ENCODE data around the gene HHATL.

The HHATL gene

DNA sequence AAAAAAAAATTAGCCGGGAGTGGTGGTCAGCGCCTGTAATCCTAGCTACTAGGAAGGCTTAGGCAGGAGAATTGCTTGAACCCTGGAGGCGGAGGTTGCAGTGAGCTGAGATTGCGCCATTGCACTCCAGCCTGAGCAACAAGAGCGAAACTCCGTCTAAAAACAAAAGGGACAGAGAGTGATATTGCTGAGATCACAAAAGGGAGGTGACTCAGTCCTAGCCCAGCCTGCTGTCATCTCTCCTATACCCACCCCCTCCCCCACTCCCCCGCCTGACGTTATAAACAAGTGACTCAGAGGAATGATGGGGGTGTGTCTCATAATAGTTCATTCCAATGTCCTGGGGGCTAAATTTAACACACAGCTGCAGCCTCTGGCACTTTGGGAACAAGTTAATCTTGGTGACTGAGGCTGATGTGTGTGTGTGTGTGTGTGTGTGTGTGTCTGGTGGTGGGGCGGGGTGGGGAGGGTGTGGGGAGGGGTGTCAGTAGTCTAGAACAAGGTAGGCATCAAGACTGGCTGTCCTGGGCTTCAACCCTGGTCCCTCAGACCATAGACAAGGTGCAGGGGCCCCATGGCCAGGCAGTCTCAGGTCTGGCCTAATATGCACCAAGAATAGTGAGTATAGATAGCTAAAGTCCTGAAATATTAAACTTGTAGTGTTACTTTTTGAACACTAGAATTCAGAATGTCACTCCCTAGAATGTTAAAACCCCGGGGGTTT lies 18.6 kb downstream of the HHATL start:
- peak; percentile 38 for DNase-seq

DNA sequence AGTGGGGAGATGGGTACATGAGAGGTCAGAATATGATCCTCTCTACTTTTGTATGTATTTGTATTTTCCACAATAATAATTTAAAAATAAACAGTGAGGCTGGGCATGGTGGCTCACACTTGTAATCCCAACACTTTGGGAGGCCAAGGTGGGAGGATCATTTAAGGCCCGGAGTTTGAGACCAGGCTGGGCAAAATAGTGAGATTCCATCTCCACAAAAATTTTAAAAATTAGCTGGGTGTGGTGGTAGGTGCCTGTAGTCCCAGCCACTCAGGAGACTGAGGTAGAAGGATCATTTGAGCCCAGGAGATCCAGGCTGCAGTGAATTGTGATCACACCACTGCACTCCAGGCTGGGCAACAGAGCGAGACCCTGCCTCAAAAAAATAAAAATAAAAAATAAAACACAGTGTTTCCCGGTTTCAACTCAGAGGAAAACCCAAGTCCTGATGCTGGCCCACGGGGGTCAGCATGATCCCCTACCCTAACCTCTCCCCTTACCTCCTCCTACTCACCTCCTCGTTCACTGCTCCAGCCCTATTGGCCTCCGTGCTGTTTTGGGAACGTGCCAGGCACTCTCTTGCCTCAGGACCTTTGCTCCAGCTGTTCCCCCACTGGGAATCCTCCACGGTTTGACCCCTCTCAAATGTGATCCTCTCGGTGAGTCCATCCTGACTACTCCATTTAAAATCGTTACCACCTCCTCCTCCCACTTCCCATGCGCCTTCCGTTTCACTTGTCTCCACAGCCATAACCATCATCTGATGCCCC lies 20.1 kb downstream of the HHATL start:
- DNase-seq, result no peak

DNA sequence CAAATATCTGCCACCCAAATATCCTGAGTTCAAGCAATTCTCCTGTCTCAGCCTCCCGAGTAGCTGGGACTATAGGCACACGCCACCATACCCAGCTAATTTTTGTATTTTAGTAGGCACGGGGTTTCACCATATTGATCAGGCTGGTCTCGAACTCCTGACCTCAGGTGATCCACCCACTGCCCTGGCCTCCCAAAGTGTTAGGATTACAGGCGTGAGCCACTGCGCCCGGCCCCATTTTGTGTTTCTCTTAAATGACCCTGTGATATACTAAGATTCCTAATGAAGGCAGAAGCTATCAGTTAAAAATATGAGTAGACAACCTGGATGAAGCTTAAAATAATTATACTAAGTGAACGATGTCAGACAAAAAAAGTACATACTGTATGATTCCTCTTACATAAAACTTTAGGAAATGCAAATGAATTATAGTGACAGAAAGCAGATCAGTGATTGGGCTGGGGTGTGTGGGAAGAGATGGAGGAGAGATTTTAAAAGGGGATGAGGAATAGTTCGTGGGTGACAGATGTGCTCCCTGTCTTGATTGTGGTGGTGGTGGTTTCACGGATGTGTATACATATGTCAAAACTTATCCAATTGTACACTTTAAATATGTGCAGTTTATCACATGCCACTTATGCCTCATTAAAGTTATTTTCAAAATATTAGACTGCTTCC lies 21.1 kb downstream of the HHATL start:
- no peak for DNase-seq

DNA sequence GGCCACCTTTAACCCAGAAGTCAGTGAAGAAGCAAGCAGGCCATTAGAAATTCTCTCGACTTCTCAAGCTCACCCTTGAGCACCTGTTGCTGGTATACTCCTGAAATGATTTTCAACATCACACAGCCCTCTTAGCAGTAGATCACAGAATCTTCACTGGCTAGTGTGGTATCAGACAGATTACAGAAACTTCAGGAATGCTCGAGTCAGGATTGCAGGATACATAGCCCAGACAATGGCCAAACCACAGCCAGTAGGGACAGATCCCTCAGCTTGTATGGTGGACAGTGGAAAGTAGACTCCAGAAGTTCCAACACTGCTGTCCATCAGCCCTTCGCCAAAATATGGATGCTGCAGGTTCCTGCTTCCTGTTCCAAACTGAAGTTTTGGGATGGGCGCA lies 21.8 kb downstream of the HHATL start:
- no peak for DNase-seq

DNA sequence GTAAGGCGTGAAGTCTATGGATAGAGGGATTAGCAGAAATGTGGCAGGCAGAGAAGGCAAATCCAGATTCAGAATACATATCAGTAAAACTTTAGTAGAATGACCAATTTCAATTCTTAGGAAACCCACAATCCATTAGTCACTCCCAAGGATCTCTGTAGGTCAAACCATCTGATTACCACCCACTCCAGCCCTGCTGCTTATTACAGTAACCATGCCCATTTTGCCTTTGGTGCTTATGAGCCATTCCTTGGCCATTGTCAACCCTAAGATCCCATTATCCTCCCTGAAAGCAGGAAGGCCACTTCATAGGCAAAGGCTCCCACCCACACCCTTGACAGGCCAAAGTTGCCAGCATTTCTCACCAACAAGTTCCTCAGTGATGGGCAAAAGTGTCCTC lies 22.3 kb downstream of the HHATL start:
- DNase-seq, result no peak

DNA sequence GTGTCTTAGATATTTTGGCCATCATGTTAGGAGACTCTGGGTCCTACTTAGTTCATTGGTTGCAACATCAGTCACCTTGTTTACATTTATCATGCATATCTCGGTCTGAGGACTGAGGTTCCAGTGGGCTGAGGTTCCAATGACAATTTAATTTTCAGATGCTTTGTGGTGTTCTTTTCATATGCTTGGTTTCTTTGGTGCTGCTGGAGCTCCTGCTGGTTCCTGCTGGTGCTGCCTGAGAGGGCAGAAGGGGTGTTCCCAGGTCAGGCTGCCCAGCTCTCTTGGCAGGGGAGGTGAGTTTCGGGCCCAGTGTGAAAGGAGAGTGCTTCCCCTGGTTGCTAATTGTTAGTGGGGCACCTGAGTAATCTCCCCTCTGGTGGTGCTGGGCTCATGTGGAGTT lies 24.2 kb downstream of the HHATL start:
- DNase-seq, result no peak

DNA sequence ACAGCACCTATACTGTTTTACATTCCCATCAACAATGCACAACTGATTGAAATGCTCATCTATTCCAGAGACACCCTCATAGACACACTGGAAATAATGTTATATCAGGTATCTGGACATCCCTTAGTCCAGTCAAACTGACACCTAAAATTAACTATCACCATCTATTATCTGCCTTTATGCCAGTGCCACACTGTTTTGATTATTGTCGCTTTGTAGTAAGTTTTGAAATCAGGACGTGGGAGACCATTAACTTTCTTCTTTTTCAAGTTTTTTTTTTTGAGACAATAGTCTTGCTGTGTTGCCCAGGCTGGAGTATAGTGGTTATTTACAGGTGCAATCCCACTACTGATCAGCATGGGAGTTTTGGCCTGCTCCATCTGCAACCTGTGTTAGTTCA lies 26.7 kb downstream of the HHATL start:
- DNase-seq, result no peak

DNA sequence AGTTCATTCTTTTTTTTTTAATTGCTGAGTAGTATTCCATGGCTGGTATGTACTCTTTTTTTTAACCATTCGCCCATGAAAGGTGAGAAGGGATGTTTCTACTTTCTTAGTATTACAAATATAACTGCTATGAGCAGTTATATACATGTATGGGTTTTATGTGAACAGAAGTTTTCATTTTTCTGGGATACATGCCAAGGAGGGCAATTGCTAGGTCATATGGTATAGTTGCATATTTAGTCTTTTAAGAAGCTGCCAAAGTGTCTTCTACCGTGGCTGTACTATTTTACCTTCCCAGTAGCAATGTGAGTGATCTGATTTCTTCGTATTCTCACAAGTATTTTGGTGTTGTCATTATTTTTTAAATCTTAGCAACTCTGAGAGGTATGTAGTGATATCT lies 28.5 kb downstream of the HHATL start:
- no peak for DNase-seq

DNA sequence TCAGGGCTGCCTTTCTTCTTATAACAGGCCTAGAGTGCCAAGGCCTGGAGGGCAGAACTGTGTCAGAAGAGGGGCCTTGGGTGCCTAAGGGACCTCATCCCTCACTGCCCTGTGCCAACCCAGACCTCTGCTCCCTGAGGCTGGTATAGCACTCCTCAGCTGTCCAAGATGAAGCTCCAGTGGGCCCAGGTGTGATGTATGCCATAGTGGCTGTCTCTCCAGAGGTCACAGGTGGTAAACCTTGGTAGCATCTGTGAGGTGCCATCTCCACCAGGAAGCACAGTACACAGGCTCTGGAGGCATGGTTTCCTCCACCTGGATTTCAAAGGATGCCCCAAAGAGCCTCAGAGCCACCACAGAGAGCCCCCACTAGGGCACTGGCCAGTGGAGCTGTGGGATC lies 29.5 kb downstream of the HHATL start:
- DNase-seq, result no peak

DNA sequence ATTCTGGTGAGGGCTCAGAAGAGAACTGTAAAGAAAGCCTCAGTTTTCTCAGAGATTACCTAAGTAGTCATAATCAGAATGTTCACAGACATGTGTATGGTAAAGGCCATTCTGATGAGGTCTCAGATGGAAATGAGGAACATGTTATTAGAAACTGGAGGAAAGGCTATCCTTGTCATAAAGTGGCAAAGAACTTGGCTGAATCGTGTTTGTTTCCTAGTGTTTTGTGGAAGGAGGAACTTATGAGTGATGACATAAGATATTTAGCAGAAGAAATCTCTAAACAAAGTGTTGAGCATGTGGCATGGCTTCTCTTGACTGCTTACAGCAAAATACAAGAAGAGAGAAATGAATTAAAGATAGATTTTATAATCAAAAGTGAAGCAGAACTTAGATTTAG lies 30.1 kb downstream of the HHATL start:
- no peak for DNase-seq

DNA sequence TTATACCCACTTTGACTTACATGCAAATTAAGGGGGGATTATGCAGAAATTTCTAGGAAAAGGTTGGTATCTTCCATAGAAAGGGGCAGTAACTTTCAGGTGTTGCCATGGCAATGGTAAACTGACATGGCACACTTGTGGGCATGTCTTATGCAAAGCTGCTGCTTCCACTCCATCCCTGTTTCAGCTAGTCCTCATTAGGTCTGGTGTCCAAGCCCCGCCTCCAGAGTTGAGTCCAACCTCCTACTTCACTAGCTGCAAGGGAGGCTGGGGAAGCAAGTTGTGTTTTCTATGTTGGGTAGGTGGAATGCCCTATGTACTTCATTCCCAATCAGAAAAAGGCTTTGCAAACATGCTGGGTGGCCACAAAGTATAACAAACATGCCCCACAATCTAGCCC lies 31.9 kb downstream of the HHATL start:
- DNase-seq, result no peak

DNA sequence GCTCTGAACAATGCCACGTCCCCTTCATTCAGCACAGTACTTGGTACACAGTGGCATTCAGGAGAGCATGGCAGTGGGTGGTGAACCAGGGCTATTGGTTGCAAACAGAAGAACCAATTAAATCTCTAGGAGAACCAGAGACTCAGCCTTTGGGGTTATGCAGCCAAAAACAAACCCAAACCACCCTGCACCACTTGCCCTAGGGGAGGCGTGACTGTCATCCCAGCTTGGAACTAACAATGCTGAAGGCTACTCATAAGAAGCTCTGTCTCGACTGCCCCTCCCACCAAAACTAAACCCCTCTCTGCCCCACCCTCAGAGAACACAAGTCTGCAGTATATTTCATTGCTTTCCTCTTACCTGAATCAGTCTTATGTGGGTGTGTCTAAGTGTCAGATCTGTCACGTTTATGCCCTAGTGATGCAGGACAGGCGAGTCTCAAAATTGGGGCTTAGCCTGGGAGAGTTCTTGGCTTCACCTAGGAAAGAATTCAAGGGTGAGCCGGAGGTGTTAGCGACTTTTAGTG lies 32.5 kb downstream of the HHATL start:
- no peak for DNase-seq

DNA sequence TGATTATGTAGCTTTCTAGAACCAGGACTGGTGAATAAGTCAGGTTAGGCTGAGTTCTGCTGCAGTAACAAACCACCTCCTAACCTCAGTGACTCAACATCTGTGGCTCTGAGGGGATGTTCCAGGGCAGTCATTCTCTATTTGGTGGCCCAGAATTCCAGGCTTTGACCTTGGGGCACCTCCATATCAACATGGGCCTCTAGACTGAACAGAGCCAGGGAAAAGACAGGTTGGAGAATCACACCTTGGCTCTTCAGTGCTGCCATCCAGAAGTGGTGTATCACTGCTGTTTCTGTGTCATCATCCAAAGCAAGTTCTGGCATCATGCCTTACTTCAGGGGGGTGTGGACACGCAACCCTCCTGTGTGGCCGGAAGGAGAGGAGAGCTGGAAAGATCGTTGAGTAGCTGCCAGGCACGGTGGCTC lies 33.8 kb downstream of the HHATL start:
- DNase-seq, result no peak

DNA sequence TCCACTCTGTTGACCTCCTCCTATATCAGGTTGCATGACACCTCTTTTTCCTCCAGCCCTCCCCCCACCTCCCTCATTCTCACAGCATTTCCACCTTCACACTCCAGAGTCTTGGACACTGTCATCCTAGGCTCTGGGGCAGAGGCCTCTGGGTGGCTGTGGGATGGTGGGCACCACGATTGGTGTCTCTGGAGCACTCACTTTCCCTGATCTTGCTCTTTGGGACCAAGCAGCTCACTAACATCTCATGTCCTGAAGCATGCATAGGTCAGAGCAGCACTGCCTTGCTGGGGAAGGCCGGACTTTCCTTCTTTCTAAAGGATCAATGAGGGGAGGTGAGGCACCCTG lies 34.2 kb downstream of the HHATL start:
- no peak for DNase-seq

DNA sequence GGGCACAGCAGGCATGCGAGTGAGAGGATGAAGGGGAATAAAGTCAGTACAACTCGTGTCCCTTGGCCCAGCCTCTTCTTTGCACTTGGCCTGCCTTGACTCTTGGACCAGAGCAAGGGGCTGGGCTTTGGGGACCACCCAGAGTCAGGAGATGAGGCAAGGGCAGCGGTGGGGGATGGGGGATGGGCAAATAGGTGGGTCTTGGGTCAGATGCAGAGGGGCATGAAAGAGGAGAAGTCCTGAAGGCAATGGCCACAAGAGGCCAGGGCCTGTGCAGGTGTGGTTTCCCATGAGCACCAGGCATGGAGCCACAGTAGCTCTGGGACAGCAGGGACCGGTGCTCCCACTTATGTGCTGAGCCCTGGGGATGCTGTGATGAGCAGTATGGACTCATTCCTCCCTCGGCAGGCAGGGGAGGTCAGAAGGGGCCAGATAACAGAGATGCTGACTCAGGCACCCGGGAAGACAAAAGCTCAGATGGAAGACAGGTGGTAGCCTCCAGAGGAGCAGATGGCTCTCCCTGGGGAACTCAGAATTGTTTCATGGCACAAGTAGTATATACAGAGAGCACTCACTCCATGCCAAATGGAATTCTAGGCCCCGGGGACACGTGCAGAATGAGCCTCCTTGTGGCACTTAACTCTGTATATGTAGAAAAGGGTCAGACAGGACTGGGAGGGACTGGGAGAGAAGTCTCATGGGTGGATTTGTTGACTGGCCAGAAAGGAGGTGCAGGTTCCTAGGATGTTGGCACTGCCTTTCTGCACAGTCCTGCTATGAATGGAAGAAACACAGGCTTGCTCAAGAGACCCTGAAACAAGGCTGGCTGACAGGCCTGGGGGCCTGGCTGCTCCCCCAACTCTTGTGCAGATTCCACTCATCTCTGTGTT lies 34.8 kb downstream of the HHATL start:
- no peak for DNase-seq

DNA sequence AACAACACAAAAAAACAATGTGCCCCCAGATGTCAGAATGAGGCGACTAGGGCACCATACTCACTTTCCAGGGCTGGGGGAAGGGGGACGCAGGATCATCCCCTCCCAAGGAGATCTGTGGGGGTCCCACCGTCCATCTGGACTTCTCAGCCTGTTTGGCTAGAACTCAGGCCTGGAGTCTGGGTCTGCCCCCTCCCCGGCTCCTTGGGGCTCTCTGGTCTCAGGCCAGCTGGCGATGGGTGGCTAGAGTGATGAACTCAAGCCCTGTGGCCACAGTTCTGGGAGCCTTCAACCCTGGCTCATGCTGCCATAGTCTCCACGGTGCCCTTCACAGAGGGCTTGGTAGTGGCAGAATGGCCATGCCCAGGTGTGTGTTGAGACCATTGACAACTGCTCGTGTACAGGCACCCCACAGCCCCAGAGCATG lies 35.5 kb downstream of the HHATL start:
- DNase-seq, result no peak

DNA sequence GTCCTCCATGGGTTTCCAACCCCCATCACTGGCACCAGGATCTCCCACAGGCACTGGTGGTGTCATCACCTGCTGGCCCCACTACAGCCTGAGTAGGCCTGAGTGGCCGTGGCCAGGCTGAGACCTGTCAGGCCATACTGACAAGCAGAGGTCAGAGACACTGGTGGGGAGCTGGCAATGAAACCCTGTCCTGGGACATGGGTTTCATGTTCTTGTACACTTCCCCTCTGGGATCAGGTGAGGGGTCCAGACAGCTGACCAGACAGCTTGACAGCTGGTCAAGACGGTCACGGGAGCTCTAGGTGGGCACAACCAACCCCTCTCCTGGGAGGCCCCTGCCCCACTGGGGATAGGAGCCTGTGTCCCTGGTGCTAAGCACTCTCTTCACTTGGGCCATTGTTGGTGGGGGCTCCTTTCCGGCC lies 36.0 kb downstream of the HHATL start:
- DNase-seq, result no peak

DNA sequence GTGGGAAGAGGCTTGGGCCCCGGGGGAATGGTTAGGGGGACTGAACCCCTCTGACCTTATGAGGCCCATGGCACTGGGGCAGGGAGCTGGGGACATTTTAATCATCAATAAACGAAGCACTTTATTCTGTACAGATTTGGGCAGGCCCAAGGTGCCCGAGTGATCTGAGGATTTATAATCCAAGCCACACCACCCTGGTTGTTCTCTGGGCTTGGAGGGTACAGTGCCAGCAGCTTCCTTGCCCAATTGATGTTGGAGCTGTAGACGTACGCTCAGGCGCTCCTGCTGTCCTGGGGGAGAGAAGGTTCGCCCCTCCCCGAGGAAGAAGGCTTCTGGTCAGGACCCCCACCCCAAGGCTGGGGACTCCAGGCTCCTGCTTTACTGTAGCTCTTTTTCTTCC lies 36.6 kb downstream of the HHATL start:
- no peak for DNase-seq

DNA sequence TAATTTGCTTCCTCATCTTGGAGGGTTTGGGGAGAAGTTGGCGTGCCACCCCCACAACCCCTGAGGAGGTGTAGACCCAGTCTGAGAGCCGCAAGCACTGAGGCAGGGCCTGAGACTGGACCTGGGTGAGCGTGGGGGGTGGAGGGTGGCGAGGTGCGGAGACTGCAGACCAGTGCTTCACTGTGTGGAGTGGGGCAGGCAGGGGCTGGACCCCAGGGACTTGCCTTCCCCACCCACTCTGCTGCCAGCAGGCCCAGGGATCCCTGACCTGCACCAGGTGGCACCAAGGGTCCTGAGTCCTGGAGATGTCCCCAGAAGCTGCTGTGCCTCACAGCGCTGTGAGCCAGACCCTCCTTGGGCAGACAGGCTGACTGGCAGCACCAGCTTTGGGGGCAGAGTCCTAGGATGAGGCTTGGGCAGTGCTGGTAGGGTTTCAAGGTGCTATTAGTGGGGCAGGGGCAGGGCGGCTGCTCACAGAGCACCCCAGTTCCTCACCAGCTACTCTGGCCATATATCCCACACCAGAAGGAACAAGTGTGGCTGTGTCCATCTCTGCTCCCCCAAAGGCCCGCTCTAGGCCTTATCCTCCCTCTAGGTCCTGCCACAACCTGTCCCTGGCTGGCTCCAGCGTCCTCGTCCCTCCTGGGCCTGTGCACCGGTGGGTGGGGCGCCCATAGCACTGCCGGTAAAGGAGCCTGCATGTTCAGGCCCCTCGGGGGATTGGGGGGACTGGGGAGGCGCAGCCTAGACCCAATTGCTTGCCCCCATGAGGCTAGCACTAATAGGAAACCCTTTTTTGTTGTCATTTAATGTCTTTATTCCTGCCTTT lies 37.3 kb downstream of the HHATL start:
- no peak for DNase-seq

DNA sequence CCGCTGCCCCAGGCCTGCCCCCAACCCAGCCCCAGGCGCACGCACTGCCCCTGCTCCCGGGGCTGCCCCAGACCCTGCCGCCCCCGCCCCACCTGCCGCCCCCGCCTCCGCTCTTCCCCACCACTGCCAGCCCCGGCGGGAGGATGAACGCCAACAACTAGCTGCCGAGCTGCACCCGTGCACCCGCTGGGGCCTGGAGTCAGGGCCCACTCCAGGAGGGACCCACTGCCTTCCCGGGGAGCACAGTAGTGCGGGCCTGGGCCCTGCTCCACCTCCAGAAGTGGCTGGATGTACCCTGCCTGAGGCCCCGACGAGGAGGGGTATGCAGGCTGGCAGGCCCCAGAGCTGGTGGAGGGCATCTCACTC lies 38.2 kb downstream of the HHATL start:
- DNase-seq, result no peak

DNA sequence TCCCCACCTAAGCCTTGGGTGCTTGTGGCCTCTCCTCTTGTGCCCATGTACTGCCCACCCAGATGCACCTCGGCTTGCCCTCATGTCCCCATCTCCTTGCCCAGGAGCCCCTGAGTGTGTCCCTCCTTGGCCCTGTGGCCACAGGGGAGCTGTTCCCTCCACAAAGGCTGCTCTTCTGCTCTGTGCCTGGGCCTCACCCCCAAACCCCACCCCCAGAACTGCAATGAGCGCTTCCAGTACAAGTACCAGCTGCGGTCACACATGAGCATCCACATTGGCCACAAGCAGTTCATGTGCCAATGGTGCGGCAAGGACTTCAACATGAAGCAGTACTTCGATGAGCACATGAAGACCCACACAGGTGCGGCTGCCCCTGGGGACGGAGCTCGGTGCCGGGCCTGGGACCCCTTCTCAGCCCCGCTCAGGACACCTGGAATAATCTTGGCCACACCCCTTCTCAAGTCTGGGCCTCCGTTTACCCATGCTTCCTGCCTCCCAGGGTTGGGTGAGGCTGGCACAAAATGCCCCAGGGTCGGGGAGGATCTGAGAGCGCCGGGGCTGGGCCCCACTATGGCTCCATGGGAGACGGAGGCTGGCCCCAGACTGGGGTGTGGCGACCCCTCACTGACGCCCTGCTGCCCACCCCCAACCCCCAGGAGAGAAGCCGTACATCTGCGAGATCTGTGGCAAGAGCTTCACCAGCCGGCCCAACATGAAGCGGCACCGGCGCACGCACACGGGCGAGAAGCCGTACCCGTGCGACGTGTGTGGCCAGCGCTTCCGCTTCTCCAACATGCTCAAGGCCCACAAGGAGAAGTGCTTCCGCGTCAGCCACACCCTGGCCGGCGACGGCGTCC lies 38.8 kb downstream of the HHATL start:
- no peak for DNase-seq
